GM23338 (cell line): Measurements from ENCODE around the gene CACNA1A. TPM values are rescaled to one million over a fixed set of nuclear protein-coding genes. Genes with fewer than 3 reads are reported as not detected.

Source experiments
- ATAC-seq: fragments of 200-7000 bp; cut with Tn5 transposase; 3 replicates; pipeline ENCODE4 v1.9.1; 2020
- DNase-seq: peaks from one replicate; pipeline ENCODE4 v3.0.0-alpha.2; 2015; ENCODE audit warnings: low spot score
- H2AFZ ChIP-seq: fragments of 200-600 bp; sonication (generic); 2 replicates; pipeline ENCODE4 v1.8.0; 2016; ENCODE audit warnings: antibody characterized with exemption, mild to moderate bottlenecking, moderate library complexity
- H3F3A ChIP-seq: fragments of 200-600 bp; sonication (generic); replicated peaks from 2 replicates; pipeline ENCODE4 v1.8.0; 2017; ENCODE audit warnings: antibody characterized with exemption, mixed run types, low read depth
- H3K27ac ChIP-seq: fragments of 200-600 bp; sonication (generic); 2 replicates; pipeline ENCODE4 v1.6.1; 2016; ENCODE audit warnings: low read depth
- H3K27me3 ChIP-seq: fragments of 200-600 bp; sonication (generic); 2 replicates; pipeline ENCODE4 v1.8.0; 2016; ENCODE audit warnings: mild to moderate bottlenecking, mixed run types, moderate library complexity; ENCODE audit not compliant: insufficient read depth
- H3K36me3 ChIP-seq: fragments of 200-600 bp; sonication (generic); 2 replicates; pipeline ENCODE4 v1.8.0; 2016; ENCODE audit warnings: mild to moderate bottlenecking; ENCODE audit not compliant: insufficient read depth
- H3K4me1 ChIP-seq: fragments of 200-600 bp; sonication (generic); 2 replicates; pipeline ENCODE4 v1.8.0; 2016; ENCODE audit warnings: mild to moderate bottlenecking, moderate library complexity; ENCODE audit not compliant: insufficient read depth
- H3K4me2 ChIP-seq: fragments of 200-600 bp; sonication (generic); 2 replicates; pipeline ENCODE4 v1.7.1; 2017; ENCODE audit warnings: mixed run types
- H3K4me3 ChIP-seq: fragments of 200-600 bp; sonication (generic); 2 replicates; pipeline ENCODE4 v1.6.1; 2016; ENCODE audit warnings: mixed run types
- H3K79me2 ChIP-seq: fragments of 200-600 bp; sonication (generic); replicated peaks from 2 replicates; pipeline ENCODE4 v1.8.0; 2017; ENCODE audit warnings: mild to moderate bottlenecking; ENCODE audit not compliant: insufficient read depth
- H3K9me2 ChIP-seq: fragments of 200-600 bp; sonication (generic); 2 replicates; pipeline ENCODE4 v1.8.0; 2017; ENCODE audit not compliant: insufficient read depth
- H4K20me1 ChIP-seq: fragments of 200-600 bp; sonication (generic); replicated peaks from 2 replicates; pipeline ENCODE4 v1.8.0; 2017; ENCODE audit warnings: mild to moderate bottlenecking; ENCODE audit not compliant: insufficient read depth
- H3K27ac Mint-ChIP-seq: 2 replicates; pipeline ENCODE4 v1.8.0; 2020; ENCODE audit warnings: inconsistent platforms, mild to moderate bottlenecking, moderate library complexity, mixed read lengths
- H3K27me3 Mint-ChIP-seq: 3 replicates; pipeline ENCODE4 v1.8.0; 2022; ENCODE audit warnings: low read depth, mild to moderate bottlenecking, moderate library complexity, mixed read lengths, inconsistent platforms; ENCODE audit not compliant: insufficient read depth, poor library complexity
- H3K36me3 Mint-ChIP-seq: 3 replicates; pipeline ENCODE4 v1.8.0; 2021; ENCODE audit warnings: low read depth, mild to moderate bottlenecking, inconsistent platforms, moderate library complexity, mixed read lengths
- H3K4me1 Mint-ChIP-seq: 3 replicates; pipeline ENCODE4 v1.8.0; 2020; ENCODE audit warnings: mild to moderate bottlenecking, inconsistent platforms, mixed read lengths
- H3K4me3 Mint-ChIP-seq: 3 replicates; pipeline ENCODE4 v1.8.0; 2021; ENCODE audit warnings: moderate library complexity, mild to moderate bottlenecking, inconsistent platforms, mixed read lengths
- H3K9me3 Mint-ChIP-seq: 3 replicates; pipeline ENCODE4 v1.8.0; 2020; ENCODE audit warnings: moderate library complexity, mild to moderate bottlenecking, inconsistent platforms, mixed read lengths
- ETS1 ChIP-seq: IDR thresholded peaks from 2 replicates; pipeline ENCODE4 v1.6.1; 2016; ENCODE audit warnings: antibody characterized with exemption
- EZH2 ChIP-seq: fragments of 200-600 bp; sonication (generic); IDR thresholded peaks from one replicate; pipeline ENCODE4 v1.8.0; 2017; ENCODE audit warnings: antibody characterized with exemption, mild to moderate bottlenecking, low read depth; ENCODE audit not compliant: unreplicated experiment
- EZH2phosphoT487 ChIP-seq: fragments of 200-600 bp; sonication (generic); IDR thresholded peaks from one replicate; pipeline ENCODE4 v1.8.1; 2018; ENCODE audit warnings: antibody characterized with exemption; ENCODE audit not compliant: unreplicated experiment
- JUNB ChIP-seq: IDR thresholded peaks from one replicate; pipeline ENCODE4 v1.6.1; 2016; ENCODE audit warnings: antibody characterized with exemption; ENCODE audit not compliant: unreplicated experiment
- NANOG ChIP-seq: IDR thresholded peaks from 2 replicates; pipeline ENCODE4 v1.6.1; 2016; ENCODE audit warnings: antibody characterized with exemption, borderline replicate concordance
- POLR2AphosphoS5 ChIP-seq: IDR thresholded peaks from 2 replicates; pipeline ENCODE4 v1.6.1; 2016; ENCODE audit warnings: antibody characterized with exemption, low read depth
- STAT1 ChIP-seq: IDR thresholded peaks from one replicate; pipeline ENCODE4 v1.6.1; 2016; ENCODE audit warnings: antibody characterized with exemption; ENCODE audit not compliant: unreplicated experiment
- ZNF114 ChIP-seq: fragments of 250-450 bp; sonication (Bioruptor Pico); IDR thresholded peaks from 2 replicates; pipeline ENCODE4 v1.5.0; 2020; ENCODE audit warnings: mild to moderate bottlenecking, moderate library complexity
- ZNF331 ChIP-seq: fragments of 250-450 bp; sonication (Bioruptor Pico); IDR thresholded peaks from 2 replicates; pipeline ENCODE4 v1.5.0; 2020; ENCODE audit warnings: low read depth, mild to moderate bottlenecking, moderate library complexity
- polyA plus RNA-seq: library from polyadenylated mRNA; unstranded; fragments of >200 nt; fragmentation: Nextera tagmentation; extraction: Ambion mirVana; gene quantifications from 2 replicates; pipeline ENCODE4 v1.2.1, GENCODE V29; 2016
- total RNA-seq: library from RNA; depleted of rRNA; stranded (reverse); fragments of >200 nt; shearing (Covaris generic); gene quantifications from 2 replicates; pipeline ENCODE4 v1.2.3, GENCODE V29; 2014
- TF ChIP-seq, protein P1 (sequence below), 2 experiments: fragments of 200-600 bp in 1 of 2; sonication (generic) in 1 of 2; conservative IDR thresholded peaks; 2 replicates each; pipeline versions ENCODE4 v1.5.1 to v1.6.1; 2016 to 2017; ENCODE audit warnings: antibody characterized with exemption in 2 of 2, low read depth in 2 of 2, mild to moderate bottlenecking in 2 of 2, moderate library complexity in 1 of 2
- TF ChIP-seq, protein P2 (sequence below): fragments of 250-450 bp; sonication (Bioruptor Pico); IDR thresholded peaks from 2 replicates; pipeline ENCODE4 v1.5.0; 2020; ENCODE audit warnings: mild to moderate bottlenecking, moderate library complexity

CACNA1A gene
- total and polyA plus RNA-seq, 2 experiments from 2014 or later, result 7.4 to 20.3 TPM

DNA sequence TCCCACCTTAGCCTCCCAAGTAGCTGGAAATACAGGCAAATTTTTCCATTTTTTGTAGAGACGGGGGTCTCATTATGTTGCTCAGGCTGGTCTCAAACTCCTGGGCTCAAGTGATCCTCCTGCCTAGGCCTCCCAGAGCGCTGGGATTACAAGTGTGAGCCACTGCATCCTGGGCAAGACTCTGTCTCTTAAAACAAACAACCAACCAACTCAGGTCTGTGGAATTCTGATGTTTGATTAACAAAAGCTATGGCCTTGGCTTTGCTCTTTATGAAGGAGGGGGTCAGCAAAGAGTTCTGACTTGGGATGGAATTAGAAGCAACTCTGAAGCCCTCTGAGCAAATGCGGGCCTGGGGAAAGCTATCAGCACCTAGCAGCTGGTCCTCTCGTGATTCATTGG, 238.4 kb downstream of the CACNA1A start (continued):
- TF ChIP-seq ETS1 (no peak), ZNF331 (CRISPR knock-in tag) (no peak), STAT1 (no peak), ZNF114 (CRISPR knock-in tag) (no peak), EZH2 (no peak), POLR2AphosphoS5 (no peak), NANOG (no peak), EZH2phosphoT487 (no peak)
- TF ChIP-seq, protein P1, sequence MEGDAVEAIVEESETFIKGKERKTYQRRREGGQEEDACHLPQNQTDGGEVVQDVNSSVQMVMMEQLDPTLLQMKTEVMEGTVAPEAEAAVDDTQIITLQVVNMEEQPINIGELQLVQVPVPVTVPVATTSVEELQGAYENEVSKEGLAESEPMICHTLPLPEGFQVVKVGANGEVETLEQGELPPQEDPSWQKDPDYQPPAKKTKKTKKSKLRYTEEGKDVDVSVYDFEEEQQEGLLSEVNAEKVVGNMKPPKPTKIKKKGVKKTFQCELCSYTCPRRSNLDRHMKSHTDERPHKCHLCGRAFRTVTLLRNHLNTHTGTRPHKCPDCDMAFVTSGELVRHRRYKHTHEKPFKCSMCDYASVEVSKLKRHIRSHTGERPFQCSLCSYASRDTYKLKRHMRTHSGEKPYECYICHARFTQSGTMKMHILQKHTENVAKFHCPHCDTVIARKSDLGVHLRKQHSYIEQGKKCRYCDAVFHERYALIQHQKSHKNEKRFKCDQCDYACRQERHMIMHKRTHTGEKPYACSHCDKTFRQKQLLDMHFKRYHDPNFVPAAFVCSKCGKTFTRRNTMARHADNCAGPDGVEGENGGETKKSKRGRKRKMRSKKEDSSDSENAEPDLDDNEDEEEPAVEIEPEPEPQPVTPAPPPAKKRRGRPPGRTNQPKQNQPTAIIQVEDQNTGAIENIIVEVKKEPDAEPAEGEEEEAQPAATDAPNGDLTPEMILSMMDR (conservative IDR thresholded peaks at IDR 0.05; ENCODE audit: low read depth in 2 of 2), result no peak

- Histone ChIP-seq H3K27me3 (no peaks in the 10 kb centered on the region), H3K4me2 (no peak overlapping the region), H3K4me1 (no peaks in the 10 kb centered on the region), H3F3A (no peaks in the 10 kb centered on the region), H2AFZ (no peak overlapping the region), H3K27ac (no peak overlapping the region), H3K79me2 (no peaks in the 10 kb centered on the region), H4K20me1 (no peaks in the 10 kb centered on the region), H3K9me2 (no peaks in the 10 kb centered on the region), H3K4me3 (no peak overlapping the region), H3K36me3 (peaks cover 5% of the 10 kb centered on the region; the same call in 1 of the 2 replicates)
- no peak for DNase-seq
- Mint-ChIP-seq H3K36me3 (peaks cover 31% of the 10 kb centered on the region), H3K9me3 (peaks cover 24% of the 10 kb centered on the region), H3K27me3 (peaks cover 5% of the 10 kb centered on the region), H3K4me3 (no peak overlapping the region), H3K27ac (no peak overlapping the region), H3K4me1 (no peaks in the 10 kb centered on the region; the same call in 2 of the 3 replicates)
- no peak for ATAC-seq
- TF ChIP-seq, protein P1 (conservative IDR thresholded peaks at IDR 0.05; ENCODE audit: low read depth in 2 of 2), result no peak
- TF ChIP-seq NANOG, result no peak
- TF ChIP-seq ZNF114 (CRISPR knock-in tag), result no peak
- no peak for TF ChIP-seq POLR2AphosphoS5
- no peak for TF ChIP-seq JUNB
- TF ChIP-seq, protein P2, sequence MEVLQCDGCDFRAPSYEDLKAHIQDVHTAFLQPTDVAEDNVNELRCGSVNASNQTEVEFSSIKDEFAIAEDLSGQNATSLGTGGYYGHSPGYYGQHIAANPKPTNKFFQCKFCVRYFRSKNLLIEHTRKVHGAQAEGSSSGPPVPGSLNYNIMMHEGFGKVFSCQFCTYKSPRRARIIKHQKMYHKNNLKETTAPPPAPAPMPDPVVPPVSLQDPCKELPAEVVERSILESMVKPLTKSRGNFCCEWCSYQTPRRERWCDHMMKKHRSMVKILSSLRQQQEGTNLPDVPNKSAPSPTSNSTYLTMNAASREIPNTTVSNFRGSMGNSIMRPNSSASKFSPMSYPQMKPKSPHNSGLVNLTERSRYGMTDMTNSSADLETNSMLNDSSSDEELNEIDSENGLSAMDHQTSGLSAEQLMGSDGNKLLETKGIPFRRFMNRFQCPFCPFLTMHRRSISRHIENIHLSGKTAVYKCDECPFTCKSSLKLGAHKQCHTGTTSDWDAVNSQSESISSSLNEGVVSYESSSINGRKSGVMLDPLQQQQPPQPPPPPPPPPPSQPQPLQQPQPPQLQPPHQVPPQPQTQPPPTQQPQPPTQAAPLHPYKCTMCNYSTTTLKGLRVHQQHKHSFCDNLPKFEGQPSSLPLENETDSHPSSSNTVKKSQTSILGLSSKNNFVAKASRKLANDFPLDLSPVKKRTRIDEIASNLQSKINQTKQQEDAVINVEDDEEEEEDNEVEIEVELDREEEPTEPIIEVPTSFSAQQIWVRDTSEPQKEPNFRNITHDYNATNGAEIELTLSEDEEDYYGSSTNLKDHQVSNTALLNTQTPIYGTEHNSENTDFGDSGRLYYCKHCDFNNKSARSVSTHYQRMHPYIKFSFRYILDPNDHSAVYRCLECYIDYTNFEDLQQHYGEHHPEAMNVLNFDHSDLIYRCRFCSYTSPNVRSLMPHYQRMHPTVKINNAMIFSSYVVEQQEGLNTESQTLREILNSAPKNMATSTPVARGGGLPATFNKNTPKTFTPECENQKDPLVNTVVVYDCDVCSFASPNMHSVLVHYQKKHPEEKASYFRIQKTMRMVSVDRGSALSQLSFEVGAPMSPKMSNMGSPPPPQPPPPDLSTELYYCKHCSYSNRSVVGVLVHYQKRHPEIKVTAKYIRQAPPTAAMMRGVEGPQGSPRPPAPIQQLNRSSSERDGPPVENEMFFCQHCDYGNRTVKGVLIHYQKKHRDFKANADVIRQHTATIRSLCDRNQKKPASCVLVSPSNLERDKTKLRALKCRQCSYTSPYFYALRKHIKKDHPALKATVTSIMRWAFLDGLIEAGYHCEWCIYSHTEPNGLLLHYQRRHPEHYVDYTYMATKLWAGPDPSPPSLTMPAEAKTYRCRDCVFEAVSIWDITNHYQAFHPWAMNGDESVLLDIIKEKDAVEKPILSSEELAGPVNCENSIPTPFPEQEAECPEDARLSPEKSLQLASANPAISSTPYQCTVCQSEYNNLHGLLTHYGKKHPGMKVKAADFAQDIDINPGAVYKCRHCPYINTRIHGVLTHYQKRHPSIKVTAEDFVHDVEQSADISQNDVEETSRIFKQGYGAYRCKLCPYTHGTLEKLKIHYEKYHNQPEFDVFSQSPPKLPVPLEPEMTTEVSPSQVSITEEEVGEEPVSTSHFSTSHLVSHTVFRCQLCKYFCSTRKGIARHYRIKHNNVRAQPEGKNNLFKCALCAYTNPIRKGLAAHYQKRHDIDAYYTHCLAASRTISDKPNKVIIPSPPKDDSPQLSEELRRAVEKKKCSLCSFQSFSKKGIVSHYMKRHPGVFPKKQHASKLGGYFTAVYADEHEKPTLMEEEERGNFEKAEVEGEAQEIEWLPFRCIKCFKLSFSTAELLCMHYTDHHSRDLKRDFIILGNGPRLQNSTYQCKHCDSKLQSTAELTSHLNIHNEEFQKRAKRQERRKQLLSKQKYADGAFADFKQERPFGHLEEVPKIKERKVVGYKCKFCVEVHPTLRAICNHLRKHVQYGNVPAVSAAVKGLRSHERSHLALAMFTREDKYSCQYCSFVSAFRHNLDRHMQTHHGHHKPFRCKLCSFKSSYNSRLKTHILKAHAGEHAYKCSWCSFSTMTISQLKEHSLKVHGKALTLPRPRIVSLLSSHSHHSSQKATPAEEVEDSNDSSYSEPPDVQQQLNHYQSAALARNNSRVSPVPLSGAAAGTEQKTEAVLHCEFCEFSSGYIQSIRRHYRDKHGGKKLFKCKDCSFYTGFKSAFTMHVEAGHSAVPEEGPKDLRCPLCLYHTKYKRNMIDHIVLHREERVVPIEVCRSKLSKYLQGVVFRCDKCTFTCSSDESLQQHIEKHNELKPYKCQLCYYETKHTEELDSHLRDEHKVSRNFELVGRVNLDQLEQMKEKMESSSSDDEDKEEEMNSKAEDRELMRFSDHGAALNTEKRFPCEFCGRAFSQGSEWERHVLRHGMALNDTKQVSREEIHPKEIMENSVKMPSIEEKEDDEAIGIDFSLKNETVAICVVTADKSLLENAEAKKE (CRISPR knock-in tag), result no peak
- no peak for TF ChIP-seq EZH2
These were observed 239.1 kb downstream of the CACNA1A start for GRCh38 chr19:13267131-13267530.
